Pons (tissue), 1 donor: ENCODE data around the gene ZNF358.

Experiments
- DNase-seq: peaks from one replicate; pipeline ENCODE4 v3.0.0-alpha.2; 2016; ENCODE audit warnings: low spot score

ZNF358 gene

DNA sequence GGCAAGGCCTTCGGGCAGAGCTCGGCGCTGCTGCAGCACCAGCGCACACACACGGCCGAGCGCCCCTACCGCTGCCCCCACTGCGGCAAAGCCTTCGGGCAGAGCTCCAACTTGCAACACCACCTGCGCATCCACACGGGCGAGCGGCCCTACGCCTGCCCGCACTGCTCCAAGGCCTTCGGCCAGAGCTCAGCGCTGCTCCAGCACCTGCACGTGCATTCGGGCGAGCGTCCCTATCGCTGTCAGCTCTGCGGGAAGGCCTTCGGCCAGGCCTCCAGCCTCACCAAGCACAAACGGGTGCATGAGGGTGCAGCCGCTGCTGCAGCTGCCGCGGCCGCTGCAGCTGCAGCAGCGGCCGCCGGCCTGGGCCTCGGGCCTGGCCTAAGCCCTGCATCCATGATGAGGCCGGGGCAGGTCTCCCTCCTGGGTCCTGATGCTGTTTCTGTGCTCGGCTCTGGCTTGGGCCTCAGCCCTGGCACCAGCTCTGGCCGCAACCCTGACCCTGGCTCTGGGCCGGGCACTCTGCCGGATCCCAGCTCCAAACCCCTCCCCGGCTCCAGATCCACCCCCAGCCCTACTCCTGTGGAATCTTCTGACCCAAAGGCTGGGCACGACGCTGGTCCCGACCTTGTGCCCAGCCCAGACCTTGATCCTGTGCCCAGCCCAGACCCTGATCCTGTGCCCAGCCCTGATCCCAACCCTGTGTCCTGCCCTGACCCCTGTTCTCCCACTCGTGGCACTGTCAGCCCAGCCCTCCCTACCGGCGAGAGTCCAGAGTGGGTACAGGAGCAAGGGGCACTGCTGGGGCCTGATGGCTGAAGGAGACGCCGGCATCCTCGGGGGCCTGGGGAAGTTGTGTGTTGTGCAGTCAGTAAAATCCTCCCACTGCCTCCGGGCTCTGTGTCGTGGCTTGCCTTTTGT is 4.5 kb downstream of the ZNF358 start:
- DNase-seq, result no peak

- DNase-seq, result no peak
Observed at GRCh38 chr19:7521551-7522071, 5.7 kb downstream of the ZNF358 start.

GRCh38 chr19:7522072-7522922 is 6.4 kb downstream of the ZNF358 start, which contains the start of gene MCOLN1:
Gene MCOLN1 (plus strand): TSS chr19:7522624. CDS start chr19:7522751, 127 bp downstream.
- peak; percentile 95 for DNase-seq

- DNase-seq, result no peak
Observed at GRCh38 chr19:7522923-7523667, 7.2 kb downstream of the ZNF358 start.

- no peak for DNase-seq
Observed at GRCh38 chr19:7524523-7524922, 8.6 kb downstream of the ZNF358 start.

GRCh38 chr19:7524992-7525739 is 9.3 kb downstream of the ZNF358 start:
- no peak for DNase-seq

DNA sequence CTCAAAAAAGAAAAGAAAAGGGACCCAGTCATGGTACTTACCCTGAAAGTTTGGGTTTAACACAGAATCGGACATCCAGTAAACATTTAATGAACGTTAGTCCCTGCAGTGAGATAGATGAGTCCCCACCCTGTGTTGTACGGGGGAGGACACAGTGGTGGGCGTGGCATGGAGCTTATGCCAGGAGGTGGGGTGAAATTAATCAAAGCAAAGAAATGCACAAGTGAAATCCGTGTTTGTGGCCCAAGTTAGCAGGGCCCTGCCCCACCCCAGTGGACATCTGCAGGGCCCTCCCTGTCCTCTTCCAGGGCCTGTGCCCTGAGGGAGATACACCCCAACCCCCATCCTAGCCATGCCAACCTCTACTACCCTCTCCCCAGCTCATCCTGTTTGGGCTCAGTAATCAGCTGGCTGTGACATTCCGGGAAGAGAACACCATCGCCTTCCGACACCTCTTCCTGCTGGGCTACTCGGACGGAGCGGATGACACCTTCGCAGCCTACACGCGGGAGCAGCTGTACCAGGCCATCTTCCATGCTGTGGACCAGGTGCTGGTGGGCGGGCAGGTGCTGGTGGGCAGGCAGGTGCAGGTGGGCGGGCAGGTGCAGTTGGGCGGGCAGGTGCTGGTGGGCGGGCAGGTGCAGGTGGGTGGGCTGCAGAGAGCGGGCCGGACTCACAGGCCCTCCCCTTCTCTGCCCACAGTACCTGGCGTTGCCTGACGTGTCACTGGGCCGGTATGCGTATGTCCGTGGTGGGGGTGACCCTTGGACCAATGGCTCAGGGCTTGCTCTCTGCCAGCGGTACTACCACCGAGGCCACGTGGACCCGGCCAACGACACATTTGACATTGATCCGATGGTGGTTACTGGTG is 10.4 kb downstream of the ZNF358 start:
- DNase-seq, result no peak

GRCh38 chr19:7527516-7528191 is 11.8 kb downstream of the ZNF358 start:
- DNase-seq, result no peak

DNA sequence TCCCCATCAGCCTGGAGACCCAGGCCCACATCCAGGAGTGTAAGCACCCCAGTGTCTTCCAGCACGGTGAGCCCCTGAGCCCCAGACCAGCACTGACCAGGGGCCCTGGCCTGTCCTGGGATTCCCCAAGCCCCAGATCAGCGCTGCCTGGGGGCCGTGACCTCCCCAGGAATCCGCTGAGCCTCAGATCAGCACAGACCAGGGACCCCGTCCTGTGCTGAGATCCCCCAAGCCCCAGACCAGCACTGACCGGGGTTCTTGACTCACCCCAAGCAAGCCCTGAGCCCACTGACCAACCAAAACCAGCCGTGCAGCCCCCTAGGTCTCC is 12.3 kb downstream of the ZNF358 start:
- DNase-seq, result no peak

- DNase-seq, result no peak
Observed at GRCh38 chr19:7528522-7529245, 12.8 kb downstream of the ZNF358 start.

- DNase-seq, result no peak
Observed at GRCh38 chr19:7529246-7529600, 13.3 kb downstream of the ZNF358 start.

DNA sequence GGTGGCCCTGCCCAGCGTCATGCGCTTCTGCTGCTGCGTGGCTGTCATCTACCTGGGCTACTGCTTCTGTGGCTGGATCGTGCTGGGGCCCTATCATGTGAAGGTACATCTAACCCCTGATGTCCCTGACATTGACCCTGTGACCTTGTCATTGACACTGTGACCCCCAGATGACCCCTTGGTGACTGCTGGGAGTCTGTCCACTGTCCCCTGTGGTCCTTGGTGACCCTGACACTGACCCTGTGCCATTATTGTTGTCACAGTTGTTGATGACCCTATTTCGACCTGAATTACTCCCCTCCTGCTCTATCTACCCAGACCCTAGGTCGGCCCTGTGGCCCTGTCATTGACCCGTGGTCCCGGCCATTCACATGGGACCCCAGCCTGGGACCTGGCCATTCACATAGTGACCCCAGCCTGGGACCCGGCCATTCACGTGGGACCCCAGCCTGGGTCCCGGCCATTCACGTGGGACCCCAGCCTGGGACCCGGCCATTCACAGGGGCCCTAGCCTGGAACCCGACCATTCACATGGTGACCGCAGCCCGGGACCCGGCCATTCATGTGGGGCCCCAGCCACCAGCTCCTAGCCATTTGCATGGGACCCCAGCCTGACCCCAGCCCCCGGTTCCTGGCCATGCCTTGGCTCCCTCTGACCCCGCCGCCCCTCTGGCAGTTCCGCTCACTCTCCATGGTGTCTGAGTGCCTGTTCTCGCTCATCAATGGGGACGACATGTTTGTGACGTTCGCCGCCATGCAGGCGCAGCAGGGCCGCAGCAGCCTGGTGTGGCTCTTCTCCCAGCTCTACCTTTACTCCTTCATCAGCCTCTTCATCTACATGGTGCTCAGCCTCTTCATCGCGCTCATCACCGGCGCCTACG is 13.9 kb downstream of the ZNF358 start:
- no peak for DNase-seq

DNA sequence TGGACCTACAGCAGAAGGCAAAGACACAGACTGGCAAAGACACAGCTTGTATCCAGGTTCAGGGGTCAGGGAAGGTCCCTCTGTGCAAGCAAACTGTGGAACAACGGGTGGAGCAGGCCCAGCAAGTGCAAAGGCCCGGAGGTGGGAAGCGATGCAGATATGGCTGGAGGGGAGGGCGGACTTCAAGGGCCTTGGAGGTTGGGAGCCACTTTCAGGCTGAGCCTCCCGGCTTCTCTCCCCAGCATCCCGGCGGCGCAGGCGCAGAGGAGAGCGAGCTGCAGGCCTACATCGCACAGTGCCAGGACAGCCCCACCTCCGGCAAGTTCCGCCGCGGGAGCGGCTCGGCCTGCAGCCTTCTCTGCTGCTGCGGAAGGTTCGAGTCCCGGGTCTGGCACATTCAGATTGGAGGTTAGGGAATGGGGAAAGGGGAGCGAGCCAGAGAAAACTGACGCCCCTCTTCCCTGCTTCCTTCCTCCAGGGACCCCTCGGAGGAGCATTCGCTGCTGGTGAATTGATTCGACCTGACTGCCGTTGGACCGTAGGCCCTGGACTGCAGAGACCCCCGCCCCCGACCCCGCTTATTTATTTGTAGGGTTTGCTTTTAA is 17.5 kb downstream of the ZNF358 start:
- peak; percentile 38 for DNase-seq

GRCh38 chr19:7533925-7534480 is 18.1 kb downstream of the ZNF358 start:
- peak; percentile 90 for DNase-seq

- DNase-seq, result peak; percentile 76
Observed at GRCh38 chr19:7534531-7535046, 18.7 kb downstream of the ZNF358 start.

DNA sequence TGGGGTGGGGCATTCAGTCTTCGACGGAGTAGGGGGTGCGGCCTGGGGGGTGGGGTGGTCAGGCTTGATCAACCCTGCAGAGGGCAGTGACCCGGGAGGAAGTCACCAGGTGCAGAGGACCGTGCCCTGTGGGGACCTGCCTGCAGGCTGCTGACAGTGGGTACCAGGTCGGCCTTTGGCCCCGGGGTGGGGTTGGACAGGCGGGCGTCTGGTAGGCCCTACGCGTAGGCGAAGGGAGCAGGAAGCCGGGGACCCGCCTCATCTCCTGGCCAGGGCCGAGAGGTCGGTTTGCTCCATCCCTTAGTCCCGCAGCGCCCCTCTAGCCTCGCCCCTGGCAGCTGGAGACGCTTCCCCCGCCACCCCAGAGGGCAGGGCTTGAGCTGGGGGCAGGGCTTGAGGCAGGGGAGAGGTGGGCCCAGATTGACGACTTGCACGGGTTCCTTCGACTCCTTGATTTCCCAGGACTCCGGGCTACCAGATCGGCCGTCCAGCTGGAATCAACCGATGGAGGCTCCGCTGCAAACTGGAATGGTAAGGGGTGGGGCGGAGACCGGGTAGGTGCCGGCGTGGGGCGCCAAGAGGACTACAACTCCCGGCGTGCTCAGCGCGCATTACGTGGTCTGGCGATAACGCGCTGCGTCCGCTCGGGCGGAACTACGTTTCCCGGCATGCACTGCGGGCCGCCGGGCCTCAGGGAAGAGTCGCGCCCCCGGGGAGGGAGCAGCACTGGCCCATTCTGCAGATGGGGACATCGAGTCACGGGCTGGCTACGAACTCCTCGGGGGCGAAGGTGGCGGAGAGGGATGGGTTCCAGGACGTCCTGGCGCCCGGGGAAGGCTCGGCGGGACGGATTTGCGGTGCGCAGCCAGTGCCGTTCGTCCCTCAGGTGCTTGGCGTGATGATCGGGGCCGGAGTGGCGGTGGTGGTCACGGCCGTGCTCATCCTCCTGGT is 19.4 kb downstream of the ZNF358 start, which contains the start of gene PNPLA6:
Gene PNPLA6 (plus strand): TSS at position 671 of the 951 bp plus-strand sequence. CDS start 72 bp downstream, at position 743.
- peak; percentile 90 for DNase-seq
